Hepatocyte (in vitro differentiated cells): ENCODE data around the gene ATP6AP1.

Source experiments
- CTCF ChIP-seq: fragments of 200-600 bp; sonication (generic); IDR thresholded peaks from 2 replicates; pipeline ENCODE4 v1.5.1; 2016; ENCODE audit warnings: antibody characterized with exemption, mild to moderate bottlenecking; ENCODE audit not compliant: poor library complexity
- EZH2 ChIP-seq: fragments of 200-600 bp; sonication (generic); IDR thresholded peaks from 2 replicates; pipeline ENCODE4 v1.6.1; 2016; ENCODE audit warnings: antibody characterized with exemption, mild to moderate bottlenecking, borderline replicate concordance
- EZH2phosphoT487 ChIP-seq: fragments of 200-600 bp; sonication (generic); IDR thresholded peaks from one replicate; pipeline ENCODE4 v1.6.1; 2018; ENCODE audit warnings: antibody characterized with exemption, mild to moderate bottlenecking, low read depth, moderate library complexity; ENCODE audit not compliant: unreplicated experiment, severe bottlenecking

DNA sequence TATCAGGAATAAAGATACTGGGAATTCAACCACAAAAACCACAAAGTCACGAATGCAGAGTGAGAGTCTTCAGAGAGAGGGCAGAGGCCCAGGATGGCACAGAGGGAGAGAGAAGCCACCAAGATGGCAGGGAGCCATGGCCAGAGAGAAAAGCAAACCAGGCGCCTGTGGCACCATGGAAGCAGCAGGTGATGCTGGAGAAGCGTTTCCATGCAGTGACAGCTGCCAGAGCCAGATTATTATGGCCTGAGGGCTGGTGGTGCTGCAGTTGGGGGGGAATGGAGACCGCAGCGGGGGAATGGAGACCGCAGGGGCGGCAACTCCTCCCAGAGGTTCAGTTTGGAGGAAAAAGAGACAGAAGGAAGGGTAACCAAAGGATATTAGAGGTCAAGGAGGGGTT, 11.3 kb upstream of the ATP6AP1 start:
- TF ChIP-seq CTCF (no peak), EZH2 (no peak), EZH2phosphoT487 (no peak)
